ENCODE results near the gene MTR. TPM values are rescaled to one million over a fixed set of nuclear protein-coding genes. Genes with fewer than 3 reads are reported as not detected.
A peak's percentile ranks its signal among the peaks of the same experiment; 100 is the strongest.

The MTR gene
- total and polyA plus RNA-seq, 4 donors: 4.4 to 49.3 (median 21.6) TPM

DNA sequence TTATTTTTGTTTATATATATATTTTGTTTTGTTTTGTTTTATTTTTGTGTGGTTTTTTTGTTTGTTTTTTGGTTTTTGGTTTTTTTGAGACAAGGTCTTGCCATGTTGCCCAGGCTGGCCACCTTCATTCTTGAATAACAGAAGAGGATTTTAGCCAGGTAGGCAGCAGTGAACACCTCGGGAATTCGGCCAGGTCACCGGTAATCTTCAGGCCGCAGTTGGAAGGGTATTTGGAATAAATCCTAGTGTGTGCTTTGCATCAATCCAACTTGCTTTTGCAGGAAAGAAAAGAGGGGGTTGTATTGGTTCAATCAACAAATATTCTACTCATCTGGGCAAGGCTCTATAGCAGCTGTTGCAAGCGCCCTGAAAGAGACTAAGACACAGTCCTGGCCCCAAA lies 155.3 kb downstream of the MTR start:
- TF ChIP-seq, protein P1, sequence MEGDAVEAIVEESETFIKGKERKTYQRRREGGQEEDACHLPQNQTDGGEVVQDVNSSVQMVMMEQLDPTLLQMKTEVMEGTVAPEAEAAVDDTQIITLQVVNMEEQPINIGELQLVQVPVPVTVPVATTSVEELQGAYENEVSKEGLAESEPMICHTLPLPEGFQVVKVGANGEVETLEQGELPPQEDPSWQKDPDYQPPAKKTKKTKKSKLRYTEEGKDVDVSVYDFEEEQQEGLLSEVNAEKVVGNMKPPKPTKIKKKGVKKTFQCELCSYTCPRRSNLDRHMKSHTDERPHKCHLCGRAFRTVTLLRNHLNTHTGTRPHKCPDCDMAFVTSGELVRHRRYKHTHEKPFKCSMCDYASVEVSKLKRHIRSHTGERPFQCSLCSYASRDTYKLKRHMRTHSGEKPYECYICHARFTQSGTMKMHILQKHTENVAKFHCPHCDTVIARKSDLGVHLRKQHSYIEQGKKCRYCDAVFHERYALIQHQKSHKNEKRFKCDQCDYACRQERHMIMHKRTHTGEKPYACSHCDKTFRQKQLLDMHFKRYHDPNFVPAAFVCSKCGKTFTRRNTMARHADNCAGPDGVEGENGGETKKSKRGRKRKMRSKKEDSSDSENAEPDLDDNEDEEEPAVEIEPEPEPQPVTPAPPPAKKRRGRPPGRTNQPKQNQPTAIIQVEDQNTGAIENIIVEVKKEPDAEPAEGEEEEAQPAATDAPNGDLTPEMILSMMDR (IDR thresholded peaks at IDR 0.05; ENCODE audit: control extremely low read depth, extremely low read depth): no peak
- Histone ChIP-seq H3K4me3 (no peak overlapping the region), H3K27me3 (ENCODE audit: control insufficient read depth in 3 of 3, insufficient read depth in 3 of 3, low read length in 2 of 3) (no peaks in the 10 kb centered on the region), H3K4me1 (ENCODE audit: control insufficient read depth in 5 of 5, insufficient read depth in 5 of 5, low read length in 5 of 5) (no peaks in the 10 kb centered on the region), H3K9me3 (ENCODE audit: control insufficient read depth in 4 of 4, insufficient read depth in 3 of 4, low read length in 3 of 4) (peaks cover 0 to 2% (median 0%) of the 10 kb centered on the region in 4 donors), H3K9ac (ENCODE audit: insufficient read depth in 1 of 2, low read length in 2 of 2) (no peak overlapping the region), H3K36me3 (ENCODE audit: control insufficient read depth in 4 of 4, insufficient read depth in 4 of 4, low read length in 4 of 4) (no peaks in the 10 kb centered on the region), H3K27ac (ENCODE audit: low read depth in 1 of 2, low read length in 1 of 2) (no peak overlapping the region)
- DNase-seq: no peak
- WGBS, 2 donors: 80 to 93% methylated on average over 5 of the region's 5 CpGs
- ATAC-seq (ENCODE audit: insufficient read depth, low FRiP score): no peak

- Histone ChIP-seq H3K4me1 (ENCODE audit: control insufficient read depth in 5 of 5, insufficient read depth in 5 of 5, low read length in 5 of 5) (no peaks in the 10 kb centered on the region), H3K27me3 (ENCODE audit: control insufficient read depth in 3 of 3, insufficient read depth in 3 of 3, low read length in 2 of 3) (no peaks in the 10 kb centered on the region), H3K27ac (ENCODE audit: low read depth in 1 of 2, low read length in 1 of 2) (no peak overlapping the region), H3K9ac (ENCODE audit: insufficient read depth in 1 of 2, low read length in 2 of 2) (no peak overlapping the region), H3K9me3 (ENCODE audit: control insufficient read depth in 4 of 4, insufficient read depth in 3 of 4, low read length in 3 of 4) (peaks cover 0 to 2% (median 0%) of the 10 kb centered on the region in 4 donors), H3K4me3 (no peak overlapping the region), H3K36me3 (ENCODE audit: control insufficient read depth in 4 of 4, insufficient read depth in 4 of 4, low read length in 4 of 4) (no peaks in the 10 kb centered on the region)
- TF ChIP-seq, protein P1 (IDR thresholded peaks at IDR 0.05; ENCODE audit: control extremely low read depth, extremely low read depth): no peak
- WGBS, 2 donors: 48 to 49% methylated on average over 7 of the region's 7 CpGs
- DNase-seq (no peak), ATAC-seq (ENCODE audit: insufficient read depth, low FRiP score) (no peak)
Measured at GRCh38 chr1:236951672-236952071, 156.6 kb downstream of the MTR start.

- ATAC-seq (ENCODE audit: insufficient read depth, low FRiP score) (no peak), DNase-seq (peak in 1 of 3 donors; percentile 3)
- peaks cover 0 to 2% (median 0%) of the 10 kb centered on the region in 4 donors for H3K9me3 ChIP-seq (ENCODE audit: control insufficient read depth in 4 of 4, insufficient read depth in 3 of 4, low read length in 3 of 4)
- no peaks in the 10 kb centered on the region for H3K36me3 ChIP-seq (ENCODE audit: control insufficient read depth in 4 of 4, insufficient read depth in 4 of 4, low read length in 4 of 4)
- no peak overlapping the region for H3K9ac ChIP-seq (ENCODE audit: insufficient read depth in 1 of 2, low read length in 2 of 2)
- no peak overlapping the region for H3K27ac ChIP-seq (ENCODE audit: low read depth in 1 of 2, low read length in 1 of 2)
- no peaks in the 10 kb centered on the region for H3K4me1 ChIP-seq (ENCODE audit: control insufficient read depth in 5 of 5, insufficient read depth in 5 of 5, low read length in 5 of 5)
- no peaks in the 10 kb centered on the region for H3K27me3 ChIP-seq (ENCODE audit: control insufficient read depth in 3 of 3, insufficient read depth in 3 of 3, low read length in 2 of 3)
- 41 to 52% methylated on average over 9 of the region's 9 CpGs for WGBS, 2 donors
- TF ChIP-seq, protein P1 (IDR thresholded peaks at IDR 0.05; ENCODE audit: control extremely low read depth, extremely low read depth): no peak
- no peak overlapping the region for H3K4me3 ChIP-seq
Measured at GRCh38 chr1:236952246-236953003, 157.3 kb downstream of the MTR start.
